Astrocyte (in vitro differentiated cells and primary cell): ENCODE measurements around the gene ZIC1. TPM values are rescaled to one million over a fixed set of nuclear protein-coding genes. Genes with fewer than 3 reads are reported as not detected.

Experiments
- DNase-seq: peaks from one replicate; pipeline ENCODE4 v3.0.0-alpha.2; 2010; ENCODE audit warnings: low read depth
- FAIRE-seq: peaks from 2 replicates; lab custom pipeline; 2011; peaks lifted over from hg19 to GRCh38; lab: Jason Lieb, UNC
- H2AFZ ChIP-seq: 2 replicates; pipeline ENCODE4 v1.6.0; 2012; ENCODE audit warnings: low read depth, low read length, inconsistent platforms
- H3K27ac ChIP-seq: 2 replicates; pipeline ENCODE4 v1.5.1; 2011; ENCODE audit warnings: low read depth, low read length, inconsistent platforms
- H3K27me3 ChIP-seq: 2 replicates; pipeline ENCODE4 v1.6.0; 2011; ENCODE audit warnings: low read length, inconsistent platforms; ENCODE audit not compliant: insufficient read depth
- H3K36me3 ChIP-seq: 2 replicates; pipeline ENCODE4 v1.5.1; 2011; ENCODE audit warnings: low read length, inconsistent platforms; ENCODE audit not compliant: insufficient read depth
- H3K4me1 ChIP-seq: 2 replicates; pipeline ENCODE4 v1.5.1; 2011; ENCODE audit warnings: low read length, inconsistent platforms; ENCODE audit not compliant: insufficient read depth
- H3K4me2 ChIP-seq: 2 replicates; pipeline ENCODE4 v1.6.0; 2012; ENCODE audit warnings: low read length, inconsistent platforms
- H3K4me3 ChIP-seq: 2 replicates; pipeline ENCODE4 v1.5.1; 2011; ENCODE audit warnings: low read depth, mild to moderate bottlenecking, low read length, inconsistent platforms; ENCODE audit not compliant: insufficient read depth
- H3K79me2 ChIP-seq: 2 replicates; pipeline ENCODE4 v1.6.0; 2012; ENCODE audit warnings: mild to moderate bottlenecking, low read length, inconsistent platforms; ENCODE audit not compliant: insufficient read depth
- H3K9ac ChIP-seq: 2 replicates; pipeline ENCODE4 v1.6.0; 2012; ENCODE audit warnings: mild to moderate bottlenecking, low read length, inconsistent platforms
- H3K9me3 ChIP-seq: 2 replicates; pipeline ENCODE4 v1.5.1; 2012; ENCODE audit warnings: low read depth, mild to moderate bottlenecking, low read length, inconsistent platforms; ENCODE audit not compliant: insufficient read depth
- H4K20me1 ChIP-seq: 2 replicates; pipeline ENCODE4 v1.6.0; 2012; ENCODE audit warnings: low read length, inconsistent platforms; ENCODE audit not compliant: insufficient read depth
- H3K27ac Mint-ChIP-seq: one replicate; pipeline ENCODE4 v1.8.0; 2021; ENCODE audit warnings: mild to moderate bottlenecking, mixed read lengths; ENCODE audit not compliant: unreplicated experiment
- H3K27me3 Mint-ChIP-seq: one replicate; pipeline ENCODE4 v1.8.0; 2021; ENCODE audit warnings: low read depth, mixed read lengths; ENCODE audit not compliant: unreplicated experiment
- H3K36me3 Mint-ChIP-seq: one replicate; pipeline ENCODE4 v1.8.0; 2021; ENCODE audit warnings: low read depth, mixed read lengths; ENCODE audit not compliant: unreplicated experiment
- H3K4me1 Mint-ChIP-seq: one replicate; pipeline ENCODE4 v1.8.0; 2021; ENCODE audit warnings: low read depth, mixed read lengths; ENCODE audit not compliant: unreplicated experiment
- H3K4me3 Mint-ChIP-seq: one replicate; pipeline ENCODE4 v1.8.0; 2021; ENCODE audit warnings: mild to moderate bottlenecking, moderate library complexity, mixed read lengths; ENCODE audit not compliant: unreplicated experiment
- H3K9me3 Mint-ChIP-seq: one replicate; pipeline ENCODE4 v1.8.0; 2021; ENCODE audit warnings: mild to moderate bottlenecking, mixed read lengths; ENCODE audit not compliant: unreplicated experiment
- EZH2 ChIP-seq: IDR thresholded peaks from 2 replicates; pipeline ENCODE4 v1.6.1; 2012; ENCODE audit warnings: mild to moderate bottlenecking, low read length, inconsistent platforms; ENCODE audit not compliant: insufficient read depth
- total RNA-seq: library from RNA; stranded (reverse); gene quantifications from 2 replicates; pipeline ENCODE4 v1.2.1, GENCODE V29; 2021
- TF ChIP-seq, protein P1 (sequence below): IDR thresholded peaks from 2 replicates; pipeline ENCODE4 v1.5.1; 2011; ENCODE audit warnings: low read depth, mild to moderate bottlenecking, inconsistent platforms, low read length, moderate library complexity; ENCODE audit not compliant: insufficient read depth

Gene ZIC1
- total RNA-seq, 1 donor from 2014 or later, result 0.30 TPM

DNA sequence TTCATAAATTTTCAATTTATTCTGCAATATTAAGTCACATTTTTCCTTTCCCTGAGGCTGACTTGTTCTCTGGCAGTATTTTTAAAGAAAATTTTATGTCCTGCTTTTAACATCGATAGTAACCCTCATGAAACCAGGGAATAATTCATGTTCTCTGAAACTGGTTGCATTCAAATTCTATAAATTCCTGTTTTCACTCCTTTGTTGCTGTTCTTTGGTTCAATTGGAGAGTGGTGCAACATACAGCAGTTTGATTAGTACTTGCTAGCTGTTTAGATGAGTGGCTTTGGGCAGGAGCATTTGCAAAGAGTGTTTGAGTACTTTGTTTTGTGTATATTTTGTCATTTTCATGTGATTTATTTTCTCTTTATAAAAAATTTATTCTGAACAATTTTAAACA is 19.2 kb downstream of the ZIC1 start:
- Mint-ChIP-seq H3K27ac (no peak overlapping the region), H3K9me3 (no peaks in the 10 kb centered on the region), H3K4me3 (no peak overlapping the region), H3K36me3 (no peaks in the 10 kb centered on the region), H3K27me3 (peaks cover 46% of the 10 kb centered on the region), H3K4me1 (no peaks in the 10 kb centered on the region)
- no peak overlapping the region for H3K4me3 ChIP-seq
- no peaks in the 10 kb centered on the region for H3K4me1 ChIP-seq
- no peak overlapping the region for H3K9ac ChIP-seq
- peaks cover 4% of the 10 kb centered on the region for H3K79me2 ChIP-seq
- DNase-seq (no peak), FAIRE-seq (no peak)
- no peaks in the 10 kb centered on the region for H4K20me1 ChIP-seq
- TF ChIP-seq, protein P1, sequence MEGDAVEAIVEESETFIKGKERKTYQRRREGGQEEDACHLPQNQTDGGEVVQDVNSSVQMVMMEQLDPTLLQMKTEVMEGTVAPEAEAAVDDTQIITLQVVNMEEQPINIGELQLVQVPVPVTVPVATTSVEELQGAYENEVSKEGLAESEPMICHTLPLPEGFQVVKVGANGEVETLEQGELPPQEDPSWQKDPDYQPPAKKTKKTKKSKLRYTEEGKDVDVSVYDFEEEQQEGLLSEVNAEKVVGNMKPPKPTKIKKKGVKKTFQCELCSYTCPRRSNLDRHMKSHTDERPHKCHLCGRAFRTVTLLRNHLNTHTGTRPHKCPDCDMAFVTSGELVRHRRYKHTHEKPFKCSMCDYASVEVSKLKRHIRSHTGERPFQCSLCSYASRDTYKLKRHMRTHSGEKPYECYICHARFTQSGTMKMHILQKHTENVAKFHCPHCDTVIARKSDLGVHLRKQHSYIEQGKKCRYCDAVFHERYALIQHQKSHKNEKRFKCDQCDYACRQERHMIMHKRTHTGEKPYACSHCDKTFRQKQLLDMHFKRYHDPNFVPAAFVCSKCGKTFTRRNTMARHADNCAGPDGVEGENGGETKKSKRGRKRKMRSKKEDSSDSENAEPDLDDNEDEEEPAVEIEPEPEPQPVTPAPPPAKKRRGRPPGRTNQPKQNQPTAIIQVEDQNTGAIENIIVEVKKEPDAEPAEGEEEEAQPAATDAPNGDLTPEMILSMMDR, result no peak
- TF ChIP-seq EZH2, result no peak
- no peaks in the 10 kb centered on the region for H3K9me3 ChIP-seq
- no peak overlapping the region for H3K4me2 ChIP-seq
- peaks cover 20% of the 10 kb centered on the region for H3K27me3 ChIP-seq
- H3K36me3 ChIP-seq, result no peaks in the 10 kb centered on the region
- no peak overlapping the region for H2AFZ ChIP-seq
- H3K27ac ChIP-seq, result no peak overlapping the region

DNA sequence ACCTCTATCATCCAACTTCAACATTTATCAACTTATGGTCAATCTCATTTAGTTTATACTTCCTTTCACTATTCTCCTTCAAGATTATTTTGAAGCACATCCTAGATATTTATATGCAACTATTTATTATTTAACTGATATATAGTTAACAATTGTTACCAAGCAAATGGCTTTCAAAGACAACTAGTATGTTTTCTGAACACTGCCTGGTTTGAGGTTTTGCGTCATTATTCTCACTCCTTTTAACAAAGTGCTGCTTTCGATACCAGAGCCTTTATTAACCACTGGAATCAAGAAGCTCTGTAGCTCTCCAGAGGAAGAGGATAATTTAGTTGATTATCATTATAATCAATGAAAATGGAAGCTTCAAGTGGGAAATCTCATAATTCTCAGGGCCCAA is 19.6 kb downstream of the ZIC1 start:
- Mint-ChIP-seq H3K36me3 (no peaks in the 10 kb centered on the region), H3K27me3 (peaks cover 42% of the 10 kb centered on the region), H3K4me1 (no peaks in the 10 kb centered on the region), H3K27ac (no peak overlapping the region), H3K9me3 (no peaks in the 10 kb centered on the region), H3K4me3 (no peak overlapping the region)
- Histone ChIP-seq H3K4me3 (no peak overlapping the region), H3K9ac (no peak overlapping the region), H3K4me1 (no peaks in the 10 kb centered on the region), H4K20me1 (no peaks in the 10 kb centered on the region), H3K36me3 (no peaks in the 10 kb centered on the region), H3K27ac (no peak overlapping the region), H2AFZ (no peak overlapping the region), H3K79me2 (no peaks in the 10 kb centered on the region), H3K27me3 (peaks cover 15% of the 10 kb centered on the region), H3K9me3 (no peaks in the 10 kb centered on the region), H3K4me2 (no peak overlapping the region)
- no peak for FAIRE-seq
- TF ChIP-seq, protein P1, result no peak
- no peak for DNase-seq

DNA sequence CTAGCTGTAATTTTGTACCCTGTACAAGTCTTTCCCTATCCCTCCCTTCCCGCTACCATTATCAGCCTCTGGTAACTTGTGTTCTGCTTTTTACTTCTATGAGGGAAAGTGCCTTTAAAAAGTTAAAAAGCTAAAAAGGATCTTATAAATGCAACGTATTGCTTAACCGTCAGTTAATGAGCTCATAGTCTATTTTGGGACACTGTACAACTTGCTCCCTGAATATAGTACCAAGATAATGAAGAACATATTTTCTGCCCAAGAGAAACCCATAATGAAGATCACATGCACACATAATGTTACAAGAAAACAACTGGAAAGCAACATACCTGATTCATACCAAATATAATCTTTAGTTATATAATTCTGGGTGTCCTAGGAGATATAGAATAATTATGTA is 22.6 kb downstream of the ZIC1 start:
- no peaks in the 10 kb centered on the region for H3K9me3 ChIP-seq
- H2AFZ ChIP-seq, result no peak overlapping the region
- no peaks in the 10 kb centered on the region for H3K36me3 ChIP-seq
- H4K20me1 ChIP-seq, result no peaks in the 10 kb centered on the region
- H3K4me1 ChIP-seq, result no peaks in the 10 kb centered on the region
- DNase-seq (no peak), FAIRE-seq (no peak)
- no peak overlapping the region for H3K27ac Mint-ChIP-seq
- TF ChIP-seq EZH2, result no peak
- TF ChIP-seq, protein P1, result no peak
- H3K9ac ChIP-seq, result no peak overlapping the region
- H3K27me3 ChIP-seq, result no peaks in the 10 kb centered on the region
- no peaks in the 10 kb centered on the region for H3K36me3 Mint-ChIP-seq
- H3K27me3 Mint-ChIP-seq, result peaks cover 22% of the 10 kb centered on the region
- no peaks in the 10 kb centered on the region for H3K79me2 ChIP-seq
- no peaks in the 10 kb centered on the region for H3K4me1 Mint-ChIP-seq
- H3K4me3 Mint-ChIP-seq, result no peak overlapping the region
- H3K4me2 ChIP-seq, result no peak overlapping the region
- H3K4me3 ChIP-seq, result no peak overlapping the region
- no peak overlapping the region for H3K27ac ChIP-seq
- no peaks in the 10 kb centered on the region for H3K9me3 Mint-ChIP-seq
